Sigmoid colon (tissue), 4 donors: ENCODE data around the gene ACOT6.

Experiments
- EP300 ChIP-seq, 4 donors: sonication (generic); formaldehyde crosslinking; IDR thresholded peaks; one replicate each; pipeline ENCODE4 v1.6.1; 2017; ENCODE audit warnings: antibody characterized with exemption in 4 of 4
- POLR2A ChIP-seq, 2 donors: fragments of 450-650 bp; IDR thresholded peaks; one replicate each; pipeline ENCODE4 v1.6.1; 2016; ENCODE audit warnings: antibody characterized with exemption in 2 of 2, mild to moderate bottlenecking in 2 of 2, moderate library complexity in 2 of 2
- TF ChIP-seq, protein P1 (sequence below), 4 experiments: fragments of 450-650 bp in 3 of 4; fragments of 200-600 bp in 1 of 4; IDR thresholded peaks; one replicate each; pipeline ENCODE4 v1.5.1; 2016 to 2019; ENCODE audit warnings: antibody characterized with exemption in 4 of 4, mild to moderate bottlenecking in 3 of 4, moderate library complexity in 2 of 4

DNA sequence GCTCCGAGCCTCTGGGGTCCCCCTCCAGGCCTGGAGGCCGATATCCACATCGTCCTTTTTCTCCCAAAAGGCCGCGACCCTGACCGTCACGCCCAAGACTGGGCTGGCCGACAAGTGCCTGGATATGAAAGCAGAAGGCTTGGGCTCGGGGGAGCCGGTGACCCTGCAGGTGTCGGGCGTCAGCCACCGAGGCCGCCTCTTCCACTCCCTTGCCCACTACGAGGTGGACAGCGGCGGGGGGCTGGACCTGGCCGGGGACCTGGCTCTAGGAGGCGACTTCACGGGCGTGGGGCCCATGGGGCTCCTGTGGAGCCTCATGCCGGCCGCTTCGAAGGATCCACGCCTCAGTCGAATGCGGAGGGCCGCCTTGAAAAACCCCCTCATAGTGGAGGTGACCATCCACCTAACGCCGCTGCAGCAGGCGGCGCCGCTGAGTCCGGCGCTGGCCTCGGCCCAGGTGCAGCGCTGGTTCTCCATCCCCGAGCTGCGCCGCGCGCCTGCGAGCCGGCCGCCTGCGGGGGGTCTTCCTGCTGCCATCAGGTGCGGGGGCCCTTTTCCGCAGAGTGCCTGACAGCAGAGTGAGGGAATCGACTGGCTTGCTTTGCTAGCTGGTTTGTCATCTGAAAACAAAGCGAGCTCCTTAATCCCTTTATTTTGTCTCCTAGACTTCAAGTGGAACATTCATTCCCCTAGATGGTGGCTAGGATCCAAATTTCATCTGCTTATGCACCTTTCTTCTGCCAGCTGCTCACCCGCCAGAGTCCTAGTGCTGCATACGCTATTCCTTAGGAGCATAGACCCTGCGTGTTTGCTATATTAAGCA is 21.9 kb downstream of the ACOT6 start:
- TF ChIP-seq POLR2A (IDR thresholded peaks at IDR 0.05) (no peak), EP300 (IDR thresholded peaks at IDR 0.05) (no peak)
- TF ChIP-seq, protein P1, sequence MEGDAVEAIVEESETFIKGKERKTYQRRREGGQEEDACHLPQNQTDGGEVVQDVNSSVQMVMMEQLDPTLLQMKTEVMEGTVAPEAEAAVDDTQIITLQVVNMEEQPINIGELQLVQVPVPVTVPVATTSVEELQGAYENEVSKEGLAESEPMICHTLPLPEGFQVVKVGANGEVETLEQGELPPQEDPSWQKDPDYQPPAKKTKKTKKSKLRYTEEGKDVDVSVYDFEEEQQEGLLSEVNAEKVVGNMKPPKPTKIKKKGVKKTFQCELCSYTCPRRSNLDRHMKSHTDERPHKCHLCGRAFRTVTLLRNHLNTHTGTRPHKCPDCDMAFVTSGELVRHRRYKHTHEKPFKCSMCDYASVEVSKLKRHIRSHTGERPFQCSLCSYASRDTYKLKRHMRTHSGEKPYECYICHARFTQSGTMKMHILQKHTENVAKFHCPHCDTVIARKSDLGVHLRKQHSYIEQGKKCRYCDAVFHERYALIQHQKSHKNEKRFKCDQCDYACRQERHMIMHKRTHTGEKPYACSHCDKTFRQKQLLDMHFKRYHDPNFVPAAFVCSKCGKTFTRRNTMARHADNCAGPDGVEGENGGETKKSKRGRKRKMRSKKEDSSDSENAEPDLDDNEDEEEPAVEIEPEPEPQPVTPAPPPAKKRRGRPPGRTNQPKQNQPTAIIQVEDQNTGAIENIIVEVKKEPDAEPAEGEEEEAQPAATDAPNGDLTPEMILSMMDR (IDR thresholded peaks at IDR 0.05): peak in 3 of 4 experiments; percentile 18 to 33 (median 33)
